GM12872 (cell line): ENCODE data around the gene BLMH.

Experiments used
- TF ChIP-seq, protein P1 (sequence below): IDR thresholded peaks from 3 replicates; pipeline ENCODE4 v1.5.1; 2011; ENCODE audit warnings: low read depth, mild to moderate bottlenecking, low read length, moderate library complexity; ENCODE audit not compliant: insufficient read depth

The BLMH gene

DNA sequence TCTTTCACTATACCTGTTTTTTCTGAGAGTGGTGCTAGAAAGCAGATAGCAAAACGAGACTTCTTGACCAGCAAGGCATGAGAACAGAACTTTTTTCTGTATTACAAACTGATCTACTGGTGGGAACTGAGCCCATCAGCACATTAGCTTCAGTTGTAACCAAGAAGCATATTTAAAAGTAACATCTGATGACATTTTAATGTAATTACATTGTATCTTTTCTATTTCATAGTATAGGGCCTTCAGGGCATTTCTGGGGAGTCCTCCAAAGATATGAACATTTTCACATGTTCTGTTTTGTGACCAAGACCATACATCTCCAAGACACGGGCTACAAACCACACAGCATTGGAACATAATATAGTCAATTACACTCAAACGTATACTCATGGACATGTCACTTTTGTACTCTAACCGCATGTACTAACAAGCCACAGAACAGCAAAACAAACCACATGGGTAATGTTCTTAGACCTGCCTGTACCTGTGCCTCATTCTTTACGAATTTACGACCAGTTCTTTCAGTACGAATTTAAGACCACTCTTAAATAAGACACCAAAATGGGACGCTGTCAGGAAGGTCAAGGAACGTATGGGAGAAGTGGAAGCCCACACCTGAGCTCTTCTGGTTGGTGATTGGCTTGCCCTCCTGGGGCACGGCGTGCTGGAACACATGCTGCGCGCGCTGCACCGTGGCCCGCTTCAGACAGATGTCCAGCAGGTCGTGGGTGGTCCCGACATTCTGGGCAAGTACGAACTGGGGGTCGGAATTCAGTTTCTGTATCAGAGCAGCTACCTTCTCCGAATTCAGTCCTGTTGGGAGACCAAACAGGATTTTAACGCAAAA is 825 bp downstream of the BLMH start:
- TF ChIP-seq, protein P1, sequence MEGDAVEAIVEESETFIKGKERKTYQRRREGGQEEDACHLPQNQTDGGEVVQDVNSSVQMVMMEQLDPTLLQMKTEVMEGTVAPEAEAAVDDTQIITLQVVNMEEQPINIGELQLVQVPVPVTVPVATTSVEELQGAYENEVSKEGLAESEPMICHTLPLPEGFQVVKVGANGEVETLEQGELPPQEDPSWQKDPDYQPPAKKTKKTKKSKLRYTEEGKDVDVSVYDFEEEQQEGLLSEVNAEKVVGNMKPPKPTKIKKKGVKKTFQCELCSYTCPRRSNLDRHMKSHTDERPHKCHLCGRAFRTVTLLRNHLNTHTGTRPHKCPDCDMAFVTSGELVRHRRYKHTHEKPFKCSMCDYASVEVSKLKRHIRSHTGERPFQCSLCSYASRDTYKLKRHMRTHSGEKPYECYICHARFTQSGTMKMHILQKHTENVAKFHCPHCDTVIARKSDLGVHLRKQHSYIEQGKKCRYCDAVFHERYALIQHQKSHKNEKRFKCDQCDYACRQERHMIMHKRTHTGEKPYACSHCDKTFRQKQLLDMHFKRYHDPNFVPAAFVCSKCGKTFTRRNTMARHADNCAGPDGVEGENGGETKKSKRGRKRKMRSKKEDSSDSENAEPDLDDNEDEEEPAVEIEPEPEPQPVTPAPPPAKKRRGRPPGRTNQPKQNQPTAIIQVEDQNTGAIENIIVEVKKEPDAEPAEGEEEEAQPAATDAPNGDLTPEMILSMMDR: no peak

DNA sequence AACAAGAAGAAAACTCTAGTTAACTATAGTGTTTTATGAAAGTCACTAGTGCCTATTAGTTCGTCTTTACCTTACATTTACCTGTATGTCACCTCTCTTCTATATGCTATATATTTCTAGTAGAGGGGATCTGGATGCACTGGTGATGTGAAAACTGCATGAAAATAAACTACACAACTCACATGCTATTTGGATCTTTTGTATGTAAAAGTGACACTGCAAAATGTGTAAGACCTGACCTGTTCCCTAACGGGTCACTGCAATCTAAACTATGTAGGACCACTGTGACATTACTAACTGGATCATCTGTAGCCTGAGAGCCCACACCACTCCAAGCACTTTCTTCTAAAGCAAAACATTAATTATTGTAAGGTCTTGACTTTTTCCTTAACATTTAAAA is 1.7 kb downstream of the BLMH start:
- TF ChIP-seq, protein P1: no peak

DNA sequence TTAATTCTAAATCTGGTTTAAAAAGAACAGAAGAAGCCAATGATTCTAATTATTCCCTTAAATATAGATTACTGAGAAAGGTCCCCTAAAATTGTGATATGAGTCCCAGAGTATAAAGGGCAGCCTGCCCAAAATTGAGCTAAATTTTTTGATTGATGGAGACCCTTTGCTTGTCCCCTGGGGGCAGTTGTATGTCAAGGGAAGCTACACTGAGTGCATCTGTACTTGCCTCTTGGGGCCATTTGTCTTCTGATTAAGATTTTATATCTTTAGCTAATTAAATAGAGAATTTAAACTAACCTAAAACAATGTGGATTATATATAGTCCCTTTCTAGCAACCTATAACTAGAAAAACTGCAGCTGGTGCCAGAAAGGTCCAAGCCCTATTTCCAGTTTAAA is 12.6 kb downstream of the BLMH start:
- TF ChIP-seq, protein P1: no peak

DNA sequence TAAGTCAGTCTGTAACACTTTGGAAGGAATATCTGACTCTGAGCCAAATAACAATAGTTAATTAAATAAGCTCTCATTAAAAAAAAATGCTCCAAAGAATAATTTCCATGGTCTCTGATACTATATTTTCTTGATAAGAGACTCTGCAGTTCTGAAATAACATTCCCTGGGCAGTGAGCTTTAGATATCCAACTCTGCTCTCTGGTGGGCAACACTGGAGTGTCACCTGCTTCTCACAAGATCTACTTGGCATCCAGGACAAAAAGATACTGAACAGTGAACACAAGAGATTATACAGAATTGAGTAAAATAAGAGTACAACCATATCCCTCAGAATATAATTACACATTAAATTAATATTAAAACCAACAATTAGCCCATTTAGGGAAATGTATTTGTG is 13.7 kb downstream of the BLMH start:
- TF ChIP-seq, protein P1: peak; percentile 27; the same call in 1 of the 3 replicates

DNA sequence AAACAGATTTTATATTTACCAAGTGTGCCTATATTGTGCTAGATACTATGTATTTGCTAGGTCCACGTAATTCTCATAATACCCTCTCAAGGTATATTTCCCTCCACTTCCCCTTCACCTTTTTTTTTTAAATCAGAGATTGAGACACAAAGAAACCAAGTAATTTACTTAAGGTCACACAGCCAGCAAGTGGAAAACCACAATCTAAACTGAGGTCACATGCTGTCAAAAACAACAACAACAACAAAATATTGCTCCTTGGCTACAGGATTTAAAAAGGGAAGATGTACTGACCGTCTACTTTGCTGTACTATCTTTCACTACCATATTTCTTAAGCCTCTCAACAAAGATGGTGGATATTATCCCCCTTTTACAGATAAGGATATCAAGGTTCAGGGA is 15.8 kb downstream of the BLMH start:
- TF ChIP-seq, protein P1: no peak

DNA sequence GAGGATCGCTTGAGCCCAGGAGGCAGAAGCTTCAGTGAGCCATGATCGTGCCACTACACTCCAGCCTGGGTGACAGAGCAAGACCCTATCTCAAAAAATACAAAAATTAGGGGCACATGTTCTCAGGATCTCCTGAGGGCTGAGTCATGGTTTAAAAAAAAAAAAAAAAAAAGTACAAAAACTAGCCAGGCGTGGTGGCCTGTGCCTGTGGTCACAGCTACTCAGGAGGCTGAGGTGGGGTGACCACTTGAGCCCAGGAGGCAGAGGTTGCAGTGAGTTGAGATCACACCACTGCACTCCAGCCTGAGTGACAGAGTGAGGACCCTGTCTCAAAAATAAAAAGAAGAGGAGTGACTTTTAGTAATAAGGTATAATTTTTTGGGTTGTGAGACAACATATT is 16.9 kb downstream of the BLMH start:
- TF ChIP-seq, protein P1: no peak

DNA sequence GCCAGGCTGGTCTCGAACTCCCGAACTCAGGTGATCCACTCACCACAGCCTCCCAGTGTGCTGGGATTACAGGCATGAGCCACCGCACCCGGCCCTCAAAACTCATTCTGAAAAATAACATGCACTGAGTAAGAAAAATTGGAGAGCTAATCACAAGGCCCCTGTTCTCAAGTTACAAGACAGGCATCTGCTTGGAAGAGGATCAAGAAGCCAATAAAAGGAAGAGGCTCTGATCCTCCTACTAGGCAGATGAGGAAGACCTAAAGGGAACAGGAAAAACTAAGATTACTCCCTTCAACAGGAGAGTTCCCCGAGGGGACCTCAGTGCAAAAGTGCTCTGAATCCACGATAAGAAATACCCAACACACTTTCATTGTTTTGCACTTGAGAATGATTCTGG is 18.4 kb downstream of the BLMH start:
- TF ChIP-seq, protein P1: no peak
